GM11168 (cell line): ENCODE measurements around the gene DAGLB.
"Not testable (repeated sequence)": the region's sequence is repeated elsewhere in the genome, so short reads cannot be mapped to it uniquely, and the experiment has no call there.

Experiments used
- in situ Hi-C: fragments of 300-500 bp; cut with MboI; formaldehyde crosslinking; loops from one replicate; pipeline ENCODE4 v1.12.0; 2022; ENCODE audit warnings: low sequenced_read_pairs; ENCODE audit not compliant: unreplicated experiment

DAGLB gene

DNA sequence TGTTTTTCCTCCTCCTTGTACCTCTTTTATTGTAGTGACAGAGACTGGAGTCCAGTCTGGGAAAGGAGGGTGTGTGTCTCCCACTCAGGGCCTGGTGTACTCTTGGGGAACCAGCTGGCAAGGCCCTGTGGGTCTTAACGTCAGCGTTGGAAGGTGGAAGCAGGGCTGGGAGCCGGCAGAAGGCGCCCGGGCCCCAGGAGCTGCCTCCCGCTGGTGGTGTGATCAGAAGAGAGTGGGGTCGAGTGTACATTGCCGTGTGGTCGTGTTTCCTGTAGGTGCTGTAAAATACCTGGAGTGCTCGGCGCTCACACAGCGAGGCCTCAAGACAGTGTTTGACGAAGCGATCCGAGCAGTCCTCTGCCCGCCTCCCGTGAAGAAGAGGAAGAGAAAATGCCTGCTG, 45.7 kb downstream of the DAGLB start:
- in situ Hi-C loops: no loop called here

DNA sequence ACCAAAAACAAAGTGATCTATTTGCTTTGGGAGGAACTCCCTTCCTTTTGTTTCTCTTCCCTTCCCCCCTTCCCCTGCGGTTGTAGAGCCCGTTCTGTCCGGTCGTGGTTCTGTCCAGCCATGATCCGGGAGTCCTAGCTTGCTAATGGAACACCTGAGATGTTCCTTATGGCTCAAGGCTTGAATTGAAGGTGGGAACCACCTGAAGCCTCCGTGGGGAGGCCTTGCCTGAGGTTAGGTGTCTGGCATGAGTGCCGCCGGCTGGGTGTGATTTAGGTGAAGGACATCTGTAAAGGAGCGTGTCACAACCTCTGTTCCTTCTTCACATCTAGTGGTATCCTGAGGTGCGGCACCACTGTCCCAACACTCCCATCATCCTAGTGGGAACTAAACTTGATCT, 46.2 kb downstream of the DAGLB start:
- in situ Hi-C loops: no loop called here

DNA sequence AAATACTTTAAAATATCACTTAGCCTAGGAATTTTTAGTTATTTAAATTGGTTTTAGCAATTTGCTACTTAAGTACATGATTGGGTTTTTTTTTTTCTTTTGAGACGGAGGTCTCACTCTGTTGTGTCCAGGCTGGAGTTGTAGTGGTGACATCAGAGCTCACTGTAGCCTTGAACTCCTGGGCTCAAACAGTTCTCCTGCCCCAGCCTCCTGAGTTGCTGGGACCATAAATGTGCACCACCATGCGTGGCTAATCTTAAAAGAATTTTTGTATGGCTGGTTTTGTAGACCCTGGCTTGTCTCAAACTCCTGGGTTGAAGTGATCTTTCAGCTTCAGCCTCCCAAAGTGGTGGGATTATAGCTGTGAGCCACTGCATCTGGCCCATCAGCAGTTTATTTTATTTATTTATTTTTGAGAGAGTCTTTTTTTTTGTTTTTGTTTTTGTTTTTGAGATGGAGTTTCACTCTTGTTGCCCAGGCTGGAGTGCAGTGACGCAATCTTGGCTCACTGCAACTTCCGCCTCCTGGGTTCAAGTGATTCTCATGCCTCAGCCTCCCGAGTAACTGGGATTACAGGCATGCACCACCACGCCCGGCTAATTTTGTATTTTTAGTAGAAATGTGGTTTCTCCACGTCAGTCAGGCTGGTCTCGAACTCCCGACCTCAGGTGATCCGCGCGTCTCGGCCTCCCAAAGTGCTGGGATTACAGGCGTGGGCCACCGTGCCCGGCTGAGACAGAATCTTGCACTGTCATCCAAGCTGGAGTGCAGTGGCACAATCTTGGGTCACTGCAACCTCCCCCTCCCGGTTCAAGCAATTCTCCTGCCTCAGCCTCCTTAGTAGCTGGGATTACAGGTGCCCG, 47.3 kb downstream of the DAGLB start:
- in situ Hi-C loops: not testable (repeated sequence)

- in situ Hi-C loops: no loop called here
Measured at GRCh38 chr7:6399351-6399750, 48.4 kb downstream of the DAGLB start.

GRCh38 chr7:6398943-6399342, 48.8 kb downstream of the DAGLB start:
- in situ Hi-C loops: no loop called here

GRCh38 chr7:6397759-6398495, 49.8 kb downstream of the DAGLB start:
- in situ Hi-C loops: not testable (repeated sequence)

- in situ Hi-C loops: no loop called here
Measured at GRCh38 chr7:6395898-6396595, 51.7 kb downstream of the DAGLB start.

DNA sequence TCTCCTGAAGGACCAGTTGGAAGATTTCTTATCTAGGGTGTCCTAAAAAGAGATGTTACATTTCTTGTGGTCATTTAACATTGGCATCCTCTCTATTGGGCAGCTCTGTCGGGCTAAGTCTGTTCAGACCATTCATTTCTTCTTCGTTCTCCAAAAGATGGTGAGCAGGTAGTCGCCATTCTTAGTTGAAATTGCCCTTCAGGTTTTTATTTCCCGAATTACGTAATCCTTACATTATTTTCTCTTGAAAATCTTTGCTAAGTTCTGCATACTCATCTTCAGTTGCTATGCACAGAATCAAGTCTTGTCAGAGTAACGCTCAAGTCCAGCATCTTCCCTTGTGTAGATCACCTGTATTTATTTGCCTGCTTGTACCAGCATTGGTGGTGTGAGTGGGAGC, 53.6 kb downstream of the DAGLB start:
- in situ Hi-C loops: no loop called here

GRCh38 chr7:6393667-6394056, 54.1 kb downstream of the DAGLB start:
- in situ Hi-C loops: no loop called here

GRCh38 chr7:6392712-6393666, 54.8 kb downstream of the DAGLB start:
- in situ Hi-C loops: no loop called here

DNA sequence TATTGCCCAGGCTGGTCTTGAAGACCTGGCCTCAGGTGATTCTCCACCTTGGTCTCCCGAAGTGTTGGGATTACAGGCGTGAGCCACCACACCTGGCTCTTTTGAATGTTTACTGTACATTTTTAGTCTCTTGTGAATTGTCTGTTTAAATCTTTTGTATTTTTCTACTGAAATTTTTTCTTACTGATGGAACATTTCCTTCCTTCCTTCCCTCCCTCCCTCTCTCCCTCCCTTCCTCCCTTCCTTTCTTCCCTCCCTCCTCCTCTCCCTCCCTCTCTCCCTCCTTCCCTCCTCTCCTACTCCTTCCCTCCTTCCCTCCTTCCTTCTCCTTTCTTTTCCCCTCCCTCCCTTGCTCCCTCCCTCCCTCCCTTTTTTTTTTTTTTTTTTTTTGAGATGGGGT, 58.0 kb downstream of the DAGLB start:
- in situ Hi-C loops: no loop called here

DNA sequence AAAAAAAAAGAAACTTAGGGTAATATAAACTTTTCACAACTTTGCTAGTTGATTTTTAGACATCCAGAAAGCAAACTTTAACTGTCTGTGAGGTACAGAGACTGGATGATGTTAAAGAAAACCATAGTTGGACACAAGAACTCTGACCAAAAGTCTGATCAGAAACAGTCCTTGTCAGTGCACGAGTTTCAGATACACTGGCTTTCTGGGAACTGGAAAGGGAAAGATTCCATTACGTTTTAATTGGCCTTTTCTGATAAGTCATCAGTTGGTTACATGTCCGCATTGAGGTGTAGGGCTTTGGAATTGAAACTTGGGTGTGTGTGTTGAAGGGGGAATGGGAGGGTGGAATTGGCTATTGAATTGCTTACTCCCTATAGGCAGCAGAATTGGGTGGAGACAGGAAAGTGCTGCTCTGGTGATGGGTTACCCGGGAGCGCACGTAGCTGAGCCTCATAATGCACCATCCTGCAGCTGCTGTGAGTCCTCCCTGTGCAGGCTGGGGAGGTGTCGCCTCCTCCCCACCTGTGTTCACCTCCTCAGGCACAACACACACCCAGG, 59.9 kb downstream of the DAGLB start:
- in situ Hi-C loops: no loop called here

DNA sequence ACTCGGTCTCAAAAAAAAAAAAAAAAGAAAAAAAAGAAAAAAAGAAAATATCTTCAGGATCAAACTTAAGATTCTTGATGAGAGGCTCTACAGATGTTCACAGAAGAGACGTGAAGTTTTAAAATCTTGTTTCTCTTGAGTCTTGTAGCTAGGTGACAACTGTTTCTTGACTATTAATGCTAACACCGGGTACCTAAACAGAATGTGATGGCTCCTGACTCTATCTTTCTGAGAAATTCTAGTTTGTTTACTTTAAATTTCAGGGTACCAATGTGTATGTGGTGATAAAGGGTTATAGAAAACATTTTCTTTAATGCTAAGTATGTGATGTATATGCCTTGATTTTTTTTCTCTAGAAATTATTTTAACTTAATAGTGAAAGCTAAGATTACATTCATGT, 61.0 kb downstream of the DAGLB start:
- in situ Hi-C loops: no loop called here

DNA sequence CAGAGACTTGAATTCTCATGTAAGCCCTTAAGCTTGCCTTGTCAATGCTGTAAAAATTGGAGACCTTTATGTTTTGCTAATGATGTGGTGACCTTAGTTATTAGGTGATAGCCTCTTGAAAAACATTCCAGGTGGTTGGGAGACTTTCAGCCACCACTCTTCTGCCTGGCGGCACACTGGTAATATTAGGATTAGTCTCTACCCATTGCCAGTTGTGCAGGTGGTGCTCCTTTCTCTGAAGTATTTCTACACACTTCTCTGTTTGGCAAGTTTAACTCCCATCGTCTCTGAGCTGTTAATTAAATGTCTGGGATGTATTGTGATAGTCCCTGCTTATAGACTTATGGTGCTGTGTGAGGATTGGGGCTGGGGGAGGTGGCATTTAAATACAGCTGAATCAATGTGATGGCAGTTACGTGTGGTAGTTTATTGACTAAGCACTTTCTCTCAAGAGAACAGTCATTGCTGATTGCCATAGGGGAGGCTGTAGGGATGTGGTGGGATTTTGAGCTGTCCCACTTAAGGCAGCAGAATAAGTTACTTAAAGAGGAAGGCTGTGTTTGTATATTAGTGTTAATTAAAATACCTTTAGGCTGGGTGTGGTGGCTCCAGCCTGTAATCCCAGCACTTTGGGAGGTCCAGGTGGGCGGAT, 61.7 kb downstream of the DAGLB start:
- in situ Hi-C loops: no loop called here

DNA sequence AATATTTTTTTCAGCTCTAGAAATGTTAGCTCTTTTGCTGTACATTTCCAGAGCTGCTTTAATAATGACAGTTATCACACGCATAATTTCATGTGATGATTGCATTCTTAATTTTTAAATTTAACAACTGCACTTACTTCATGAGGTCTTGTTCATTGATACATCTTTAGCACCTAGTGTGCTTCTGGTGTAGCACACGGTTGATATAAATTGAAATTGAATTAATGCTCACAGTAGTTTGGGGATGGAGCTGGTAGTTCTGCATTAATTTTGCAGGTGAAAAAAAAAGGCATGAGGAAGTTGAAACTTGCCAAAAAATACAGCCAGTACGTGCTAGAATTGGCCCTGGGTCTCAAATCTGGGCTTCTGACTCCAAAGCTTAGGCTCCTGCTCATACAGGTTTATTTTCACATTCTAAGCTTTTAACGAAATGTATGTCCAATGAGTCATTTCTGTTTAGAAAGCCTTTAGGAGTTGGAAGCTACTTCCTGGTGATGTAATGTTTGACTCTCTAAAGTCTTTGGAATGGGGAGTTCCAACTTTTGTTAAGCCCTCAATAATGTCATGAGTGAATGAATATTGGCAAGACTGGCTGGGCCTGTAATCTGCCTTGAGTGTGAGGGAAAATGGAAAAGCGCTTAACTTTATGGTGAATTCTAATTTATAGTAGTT, 62.5 kb downstream of the DAGLB start:
- in situ Hi-C loops: no loop called here

DNA sequence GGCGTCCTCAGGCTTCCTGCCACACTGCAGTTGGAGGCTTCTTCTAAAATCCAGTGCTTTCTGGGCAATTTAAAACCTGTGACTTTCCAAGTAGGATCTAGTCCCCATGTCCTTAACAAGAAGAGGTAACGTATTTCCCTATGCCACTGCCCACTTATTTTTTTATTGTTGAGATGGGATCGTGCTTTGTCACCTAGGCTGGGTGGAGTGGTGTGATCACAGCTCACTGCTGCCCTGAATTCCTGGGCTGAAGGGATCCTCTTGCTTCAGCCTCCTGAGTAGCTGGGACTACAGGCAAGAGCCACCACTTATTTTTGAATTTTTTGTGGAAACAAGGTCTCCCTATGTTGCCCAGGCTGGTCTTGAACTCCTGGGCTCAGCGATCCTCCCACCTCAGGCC, 63.4 kb downstream of the DAGLB start:
- in situ Hi-C loops: no loop called here

DNA sequence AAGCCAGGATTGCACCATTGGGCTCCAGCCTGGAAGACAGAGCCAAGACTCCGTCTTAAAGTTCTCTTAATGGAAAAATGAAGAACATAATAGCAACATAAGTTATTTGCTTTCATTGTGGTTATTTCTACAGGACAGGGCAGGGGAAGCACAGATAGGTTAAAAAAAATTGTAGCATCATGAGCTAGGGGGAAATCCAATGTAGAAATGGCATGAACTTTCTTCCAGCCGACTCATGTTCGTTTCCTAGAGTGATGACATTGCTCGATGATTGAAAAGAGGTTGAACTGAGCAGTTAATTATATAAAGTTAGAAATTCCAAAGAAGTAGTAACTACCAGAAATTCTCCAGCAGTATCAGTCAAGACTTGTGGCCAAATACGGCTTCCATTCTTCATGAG, 64.9 kb downstream of the DAGLB start:
- in situ Hi-C loops: no loop called here

- in situ Hi-C loops: not testable (repeated sequence)
Measured at GRCh38 chr7:6381846-6382245, 65.9 kb downstream of the DAGLB start.
